Adrenal gland (tissue), 12 donors: ENCODE data around the gene CDC6. TPM values are rescaled to one million over a fixed set of nuclear protein-coding genes. Genes with fewer than 3 reads are reported as not detected.

Experiments
- DNase-seq, 7 donors: peaks; one replicate each; pipeline ENCODE4 v3.0.0-alpha.2; 2019 to 2020
- H3K27ac ChIP-seq, 5 donors: fragments of 200-600 bp; sonication (generic) in 4 of 5; 1 replicate in 3 of 5; 2 replicates in 2 of 5; pipeline versions ENCODE4 v1.5.1 to v1.8.0; 2016 to 2020; ENCODE audit warnings: mild to moderate bottlenecking in 1 of 5
- H3K27me3 ChIP-seq: fragments of 200-600 bp; 2 replicates; pipeline ENCODE4 v1.8.0; 2021
- H3K36me3 ChIP-seq, 2 donors: fragments of 200-600 bp; replicated peaks in 1 of 2; 1 replicate in 1 of 2; 2 replicates in 1 of 2; pipeline versions ENCODE4 v1.5.1 to v1.8.0; 2018 to 2022
- H3K4me1 ChIP-seq, 2 donors: fragments of 200-600 bp; replicated peaks in 1 of 2; 1 replicate in 1 of 2; 2 replicates in 1 of 2; pipeline versions ENCODE4 v1.5.1 to v1.8.0; 2018 to 2021
- H3K4me3 ChIP-seq, 4 donors: fragments of 200-600 bp; sonication (generic) in 3 of 4; one replicate each; pipeline ENCODE4 v1.5.1; 2016 to 2018
- H3K9me3 ChIP-seq, 3 donors: fragments of 200-600 bp; sonication (generic) in 1 of 3; replicated peaks in 1 of 3; 1 replicate in 2 of 3; 2 replicates in 1 of 3; pipeline versions ENCODE4 v1.5.1 to v1.8.0; 2016 to 2021
- POLR2A ChIP-seq, 2 donors: fragments of 450-650 bp; IDR thresholded peaks; one replicate each; pipeline ENCODE4 v1.6.1; 2017; ENCODE audit warnings: antibody characterized with exemption in 2 of 2, mild to moderate bottlenecking in 2 of 2, moderate library complexity in 1 of 2
- WGBS, 4 donors: extraction: QIAGEN DNeasy Blood & Tissue Kit in 2 of 4; methylation state at CpG; one replicate each; pipeline versions ENCODE4 v1.1.5 to v1.1.7; 2013 to 2017; 5-methylcytosine and 5-hydroxymethylcytosine counted together
- intact Hi-C, 2 donors: fragments of 100-400 bp; cut with DNase I; formaldehyde crosslinking; loops; one replicate each; pipeline versions ENCODE4 v1.14.1 to v1.15.0; 2022 to 2023
- polyA plus RNA-seq, 3 donors: library from polyadenylated mRNA; stranded (reverse); fragments of 200-250 nt in 2 of 3; fragments of 350-450 nt in 1 of 3; fragmentation: Illumina TruSeq in 1 of 3; extraction: RNeasy Lipid Tissue Mini Kit (QIAGEN cat#74804) in 1 of 3; gene quantifications; one replicate each; pipeline ENCODE4 v1.2.3, GENCODE V29; 2013 to 2014
- total RNA-seq, 9 donors: library from RNA; depleted of rRNA in 4 of 9; stranded (reverse); fragments of >200 nt in 4 of 9; fragments of 120-200 nt in 1 of 9; fragmentation: NEBNext Ultra II Directional in 1 of 9; extraction: Animal tissue kit (Norgen Biotek cat#: 25700) in 1 of 9; gene quantifications; one replicate each; pipeline versions ENCODE4 v1.1.0 to v1.2.4, GENCODE V29; 2013 to 2023
- TF ChIP-seq, protein P1 (sequence below), 6 experiments: fragments of 450-650 bp in 4 of 6; fragments of 200-600 bp in 2 of 6; sonication (generic) in 1 of 6; IDR thresholded peaks; 1 replicate in 5 of 6; 2 replicates in 1 of 6; pipeline versions ENCODE4 v1.5.1 to v1.8.0; 2016 to 2021; ENCODE audit warnings: antibody characterized with exemption in 6 of 6, mild to moderate bottlenecking in 2 of 6, moderate library complexity in 1 of 6
- donor health status: healthy with polysubstance abuse.
- donor health status: Bipolar disorder and iron deficiency.
- donor health status: DM: yes; HTN: yes; CAD: no.
- donor health status: DM: no; HTN: no; CAD: no.
- donor health status: DM: no; HTN: no; CAD: no.
- donor health status: DM: yes; HTN: yes; CAD: no.

The CDC6 gene
- total and polyA plus RNA-seq, 12 donors: 0.69 to 31.3 (median 2.5) TPM

DNA sequence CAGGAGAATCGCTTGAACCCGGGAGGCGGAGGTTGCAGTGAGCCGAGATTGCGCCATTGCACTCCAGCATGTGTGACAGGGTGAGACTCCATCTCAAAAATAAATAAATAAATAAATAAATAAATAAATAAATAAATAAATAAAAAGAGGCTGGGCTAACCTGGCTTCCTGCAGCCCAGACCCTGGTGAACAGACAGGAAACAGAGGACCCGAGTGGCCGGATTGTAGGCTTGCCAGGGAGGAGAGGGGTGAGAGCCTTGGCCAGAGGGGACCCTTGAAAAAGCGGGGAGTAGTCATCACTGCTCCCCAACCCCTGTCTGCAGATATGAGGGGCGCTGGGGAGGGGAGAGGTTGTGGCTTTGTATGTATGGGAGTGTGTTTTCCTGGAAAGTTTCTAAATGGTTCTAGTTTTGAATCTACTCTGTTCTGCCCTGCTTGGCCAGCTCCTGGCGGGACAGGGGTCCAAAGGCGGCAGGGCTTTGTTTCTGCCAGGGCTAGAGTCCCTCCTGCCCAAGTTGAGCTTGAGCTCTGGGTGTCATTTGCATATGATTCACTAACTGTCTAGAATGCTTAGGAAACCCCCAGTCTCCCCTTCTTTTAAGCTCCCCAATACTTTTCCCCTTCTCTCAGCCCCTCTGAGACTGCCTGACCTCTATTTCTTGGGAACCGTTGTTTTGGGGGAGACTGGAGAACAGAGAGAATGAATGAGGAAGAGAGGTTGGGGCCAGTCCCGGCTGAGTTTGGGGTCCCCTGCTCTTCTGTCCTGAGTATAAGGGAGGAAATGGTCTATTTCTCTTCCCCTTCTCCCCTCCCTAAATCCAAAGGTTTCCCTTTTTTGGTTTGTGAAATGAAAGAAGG, 37.7 kb downstream of the CDC6 start:
- WGBS, 4 donors: 73 to 81% (median 78%) methylated on average over 12 to 13 of the region's 13 CpGs
- Histone ChIP-seq H3K36me3 (no peaks in the 10 kb centered on the region), H3K4me3 (no peak overlapping the region), H3K27ac (peak overlapping the region in 4 of 5 donors; percentile 15 to 96 (median 52)), H3K27me3 (no peaks in the 10 kb centered on the region), H3K4me1 (peaks cover 87 to 96% of the 10 kb centered on the region in 2 donors), H3K9me3 (no peaks in the 10 kb centered on the region)
- DNase-seq: no peak
- intact Hi-C loops: no loop called here
- TF ChIP-seq, protein P1, sequence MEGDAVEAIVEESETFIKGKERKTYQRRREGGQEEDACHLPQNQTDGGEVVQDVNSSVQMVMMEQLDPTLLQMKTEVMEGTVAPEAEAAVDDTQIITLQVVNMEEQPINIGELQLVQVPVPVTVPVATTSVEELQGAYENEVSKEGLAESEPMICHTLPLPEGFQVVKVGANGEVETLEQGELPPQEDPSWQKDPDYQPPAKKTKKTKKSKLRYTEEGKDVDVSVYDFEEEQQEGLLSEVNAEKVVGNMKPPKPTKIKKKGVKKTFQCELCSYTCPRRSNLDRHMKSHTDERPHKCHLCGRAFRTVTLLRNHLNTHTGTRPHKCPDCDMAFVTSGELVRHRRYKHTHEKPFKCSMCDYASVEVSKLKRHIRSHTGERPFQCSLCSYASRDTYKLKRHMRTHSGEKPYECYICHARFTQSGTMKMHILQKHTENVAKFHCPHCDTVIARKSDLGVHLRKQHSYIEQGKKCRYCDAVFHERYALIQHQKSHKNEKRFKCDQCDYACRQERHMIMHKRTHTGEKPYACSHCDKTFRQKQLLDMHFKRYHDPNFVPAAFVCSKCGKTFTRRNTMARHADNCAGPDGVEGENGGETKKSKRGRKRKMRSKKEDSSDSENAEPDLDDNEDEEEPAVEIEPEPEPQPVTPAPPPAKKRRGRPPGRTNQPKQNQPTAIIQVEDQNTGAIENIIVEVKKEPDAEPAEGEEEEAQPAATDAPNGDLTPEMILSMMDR (IDR thresholded peaks at IDR 0.05): no peak
- no peak for TF ChIP-seq POLR2A (IDR thresholded peaks at IDR 0.05)

DNA sequence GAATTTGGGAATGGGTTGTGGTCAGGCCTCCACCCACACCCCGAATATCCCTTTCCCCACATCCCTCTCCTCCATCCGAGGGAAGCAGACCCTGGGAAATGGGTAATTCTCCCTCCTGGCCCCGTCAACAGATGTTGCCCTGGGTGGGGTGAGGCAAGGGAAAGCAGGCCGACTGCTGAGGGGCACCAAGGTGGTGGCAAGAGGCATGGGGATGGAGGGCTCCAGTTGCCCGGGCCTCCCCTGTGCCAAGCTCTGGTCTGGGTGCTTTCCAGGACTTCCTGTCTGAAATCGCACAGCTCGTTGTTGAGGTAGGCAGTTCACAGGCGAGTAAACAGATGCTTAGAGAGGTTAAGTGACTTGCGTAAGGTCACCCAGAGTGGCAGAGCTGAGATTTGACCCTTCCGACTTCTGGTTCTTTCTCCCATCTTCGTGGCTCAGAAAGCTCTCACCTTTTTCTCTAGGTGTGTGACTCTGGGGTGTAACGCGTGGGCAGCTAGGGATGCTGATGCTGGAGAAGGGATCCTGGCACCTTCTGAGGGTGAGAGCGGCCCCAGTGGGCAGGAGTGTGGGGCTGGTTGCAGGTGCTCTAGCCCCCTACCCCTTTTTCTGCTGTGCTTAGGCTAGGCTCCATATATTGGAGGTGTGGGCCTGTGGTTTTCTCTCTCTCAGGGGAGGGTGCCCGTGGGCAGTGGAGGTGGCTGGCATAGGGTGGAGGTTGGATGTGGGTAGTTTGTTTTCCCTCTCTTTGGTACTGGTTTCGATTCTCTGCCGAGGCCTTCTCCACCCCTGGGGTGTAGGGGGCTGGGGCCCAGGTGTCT, 38.5 kb downstream of the CDC6 start:
- H3K36me3 ChIP-seq: peaks cover 0 to 4% of the 10 kb centered on the region in 2 donors
- TF ChIP-seq, protein P1 (IDR thresholded peaks at IDR 0.05): no peak
- TF ChIP-seq POLR2A (IDR thresholded peaks at IDR 0.05): no peak
- H3K27ac ChIP-seq: peak overlapping the region; percentile 2 to 73 (median 40)
- no peaks in the 10 kb centered on the region for H3K27me3 ChIP-seq
- H3K4me1 ChIP-seq: peaks cover 88 to 96% of the 10 kb centered on the region in 2 donors
- intact Hi-C loops: no loop called here
- DNase-seq: peak in 1 of 7 donors; percentile 25
- no peaks in the 10 kb centered on the region for H3K9me3 ChIP-seq
- no peak overlapping the region for H3K4me3 ChIP-seq
- WGBS, 4 donors: 54 to 69% (median 55%) methylated on average over 12 to 17 of the region's 17 CpGs

DNA sequence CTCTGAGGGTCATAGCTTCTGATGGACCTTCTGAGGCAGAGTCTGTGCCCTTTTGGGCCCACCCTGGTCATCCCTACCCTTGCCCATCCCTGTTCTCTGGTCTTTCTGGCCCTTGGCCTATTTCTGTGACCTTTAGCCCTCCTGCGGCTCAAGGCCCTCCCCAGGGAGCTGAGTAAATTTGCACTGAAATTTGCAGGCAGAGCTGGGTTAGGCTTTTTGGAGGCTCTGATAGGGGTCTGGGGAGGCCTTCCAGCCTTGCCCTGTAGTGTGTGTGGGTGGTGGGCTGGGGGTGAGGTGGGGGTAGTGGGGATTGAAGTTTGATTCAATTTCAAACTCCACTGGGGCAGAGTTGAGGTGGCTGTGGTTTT, 39.1 kb downstream of the CDC6 start:
- Histone ChIP-seq H3K27me3 (no peaks in the 10 kb centered on the region), H3K9me3 (no peaks in the 10 kb centered on the region), H3K27ac (peak overlapping the region; percentile 2 to 73 (median 40)), H3K4me3 (no peak overlapping the region), H3K36me3 (peaks cover 0 to 8% of the 10 kb centered on the region in 2 donors), H3K4me1 (peaks cover 88 to 96% of the 10 kb centered on the region in 2 donors)
- TF ChIP-seq, protein P1 (IDR thresholded peaks at IDR 0.05): no peak
- TF ChIP-seq POLR2A (IDR thresholded peaks at IDR 0.05): no peak
- intact Hi-C loops: no loop called here
- no peak for DNase-seq
- WGBS, 4 donors: 12 to 32% (median 21%) methylated on average over 1 of the region's 1 CpG

DNA sequence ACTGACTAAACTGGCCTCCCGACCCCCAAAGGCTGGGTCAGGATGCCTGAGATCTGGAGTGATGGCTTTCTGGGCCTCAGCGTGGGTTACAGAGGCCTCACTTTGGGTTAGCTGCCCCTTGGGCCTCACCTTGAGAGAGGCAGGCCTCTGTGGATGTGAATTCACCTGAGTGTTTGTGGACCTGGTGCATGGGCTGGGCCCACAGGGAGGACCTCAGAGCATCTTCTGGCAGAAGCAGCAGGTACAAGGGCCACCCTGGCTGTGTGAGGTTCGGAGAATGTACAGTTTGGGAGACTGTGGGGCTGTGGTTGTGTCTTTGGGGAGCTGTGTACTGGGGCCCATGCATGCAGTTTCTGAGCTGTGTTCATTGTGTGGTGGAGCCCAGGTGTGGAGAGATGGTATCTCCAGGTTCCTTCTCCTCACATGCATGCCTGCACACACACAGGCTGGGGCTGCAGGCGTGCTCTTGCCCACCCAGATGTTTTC, 39.6 kb downstream of the CDC6 start:
- Histone ChIP-seq H3K27ac (peak overlapping the region in 4 of 5 donors; percentile 15 to 73 (median 52)), H3K4me1 (peaks cover 88 to 96% of the 10 kb centered on the region in 2 donors), H3K36me3 (peaks cover 0 to 8% of the 10 kb centered on the region in 2 donors), H3K27me3 (no peaks in the 10 kb centered on the region), H3K9me3 (no peaks in the 10 kb centered on the region), H3K4me3 (no peak overlapping the region)
- intact Hi-C loops: no loop called here
- DNase-seq: no peak
- no peak for TF ChIP-seq POLR2A (IDR thresholded peaks at IDR 0.05)
- TF ChIP-seq, protein P1 (IDR thresholded peaks at IDR 0.05): no peak
- WGBS, 4 donors: 77 to 85% (median 79%) methylated on average over 2 to 4 of the region's 4 CpGs
